ENCODE results near the gene GAPVD1.

GAPVD1 gene

GRCh38 chr9:125321496-125321895, 59.9 kb downstream of the GAPVD1 start:
- H3K36me3 ChIP-seq (ENCODE audit: insufficient read depth, low read length), result peaks cover 53% of the 10 kb centered on the region
- H3K9me3 ChIP-seq (ENCODE audit: low read depth, low read length), result no peaks in the 10 kb centered on the region
- no peak for TF ChIP-seq POLR2AphosphoS5 (IDR thresholded peaks at IDR 0.05; ENCODE audit: borderline replicate concordance, low read depth, low read length)
- no peak for TF ChIP-seq FOXP2 (optimal IDR thresholded peaks at IDR 0.05; ENCODE audit: control extremely low read depth, extremely low read length, insufficient read depth)
- no peak for TF ChIP-seq EZH2 (IDR thresholded peaks at IDR 0.05)
- H3K9ac ChIP-seq (ENCODE audit: insufficient read length), result no peak overlapping the region
- DNase-seq (ENCODE audit: low read depth, low spot score), result no peak
- H3K4me3 ChIP-seq, result no peak overlapping the region
- 0 out of 2 replicates have a peak overlapping the region, but pooled peaks have one; percentile 8 for H3K27ac ChIP-seq

- TF ChIP-seq FOXP2 (optimal IDR thresholded peaks at IDR 0.05; ENCODE audit: control extremely low read depth, extremely low read length, insufficient read depth) (no peak), EZH2 (IDR thresholded peaks at IDR 0.05) (no peak), POLR2AphosphoS5 (IDR thresholded peaks at IDR 0.05; ENCODE audit: borderline replicate concordance, low read depth, low read length) (no peak)
- peaks cover 43% of the 10 kb centered on the region for H3K36me3 ChIP-seq (ENCODE audit: insufficient read depth, low read length)
- DNase-seq (ENCODE audit: low read depth, low spot score), result no peak
- no peak overlapping the region for H3K27ac ChIP-seq
- no peaks in the 10 kb centered on the region for H3K9me3 ChIP-seq (ENCODE audit: low read depth, low read length)
- H3K4me3 ChIP-seq, result no peak overlapping the region
- H3K9ac ChIP-seq (ENCODE audit: insufficient read length), result no peak overlapping the region
These were observed 62.0 kb downstream of the GAPVD1 start for GRCh38 chr9:125323615-125324014.

DNA sequence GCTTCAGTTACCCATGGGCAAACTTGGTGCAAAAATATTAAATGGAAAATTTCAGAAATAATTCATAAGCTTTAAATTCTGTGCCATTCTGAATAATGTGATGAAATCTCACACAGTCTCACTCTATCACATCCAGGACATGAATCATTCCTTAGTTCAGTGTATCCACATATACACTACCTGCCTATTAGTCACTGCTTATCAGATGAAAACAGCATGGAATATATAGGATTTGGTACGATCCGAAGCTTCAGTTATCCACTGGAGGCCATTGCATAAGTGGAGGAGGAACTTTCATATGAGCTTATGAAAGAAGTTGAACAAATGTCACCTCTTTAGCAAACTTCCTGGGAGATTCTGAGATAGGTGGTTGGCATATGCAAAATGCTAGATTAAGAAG, 64.2 kb downstream of the GAPVD1 start:
- TF ChIP-seq EZH2 (IDR thresholded peaks at IDR 0.05) (no peak), FOXP2 (optimal IDR thresholded peaks at IDR 0.05; ENCODE audit: control extremely low read depth, extremely low read length, insufficient read depth) (no peak), POLR2AphosphoS5 (IDR thresholded peaks at IDR 0.05; ENCODE audit: borderline replicate concordance, low read depth, low read length) (no peak)
- no peak overlapping the region for H3K9ac ChIP-seq (ENCODE audit: insufficient read length)
- no peaks in the 10 kb centered on the region for H3K9me3 ChIP-seq (ENCODE audit: low read depth, low read length)
- DNase-seq (ENCODE audit: low read depth, low spot score), result no peak
- no peak overlapping the region for H3K4me3 ChIP-seq
- no peak overlapping the region for H3K27ac ChIP-seq
- H3K36me3 ChIP-seq (ENCODE audit: insufficient read depth, low read length), result peaks cover 47% of the 10 kb centered on the region

GRCh38 chr9:125329978-125330377, 68.4 kb downstream of the GAPVD1 start:
- Histone ChIP-seq H3K27ac (no peak overlapping the region), H3K4me3 (no peak overlapping the region), H3K9ac (ENCODE audit: insufficient read length) (no peak overlapping the region), H3K9me3 (ENCODE audit: low read depth, low read length) (no peaks in the 10 kb centered on the region), H3K36me3 (ENCODE audit: insufficient read depth, low read length) (peaks cover 60% of the 10 kb centered on the region)
- TF ChIP-seq FOXP2 (optimal IDR thresholded peaks at IDR 0.05; ENCODE audit: control extremely low read depth, extremely low read length, insufficient read depth) (no peak), EZH2 (IDR thresholded peaks at IDR 0.05) (no peak), POLR2AphosphoS5 (IDR thresholded peaks at IDR 0.05; ENCODE audit: borderline replicate concordance, low read depth, low read length) (no peak)
- DNase-seq (ENCODE audit: low read depth, low spot score), result no peak

GRCh38 chr9:125330587-125330986, 69.0 kb downstream of the GAPVD1 start:
- Histone ChIP-seq H3K36me3 (ENCODE audit: insufficient read depth, low read length) (peaks cover 57% of the 10 kb centered on the region), H3K27ac (no peak overlapping the region), H3K4me3 (no peak overlapping the region), H3K9ac (ENCODE audit: insufficient read length) (no peak overlapping the region), H3K9me3 (ENCODE audit: low read depth, low read length) (no peaks in the 10 kb centered on the region)
- TF ChIP-seq EZH2 (IDR thresholded peaks at IDR 0.05), result no peak
- no peak for TF ChIP-seq FOXP2 (optimal IDR thresholded peaks at IDR 0.05; ENCODE audit: control extremely low read depth, extremely low read length, insufficient read depth)
- no peak for TF ChIP-seq POLR2AphosphoS5 (IDR thresholded peaks at IDR 0.05; ENCODE audit: borderline replicate concordance, low read depth, low read length)
- no peak for DNase-seq (ENCODE audit: low read depth, low spot score)

GRCh38 chr9:125332527-125332926, 70.9 kb downstream of the GAPVD1 start:
- no peaks in the 10 kb centered on the region for H3K9me3 ChIP-seq (ENCODE audit: low read depth, low read length)
- peaks cover 50% of the 10 kb centered on the region for H3K36me3 ChIP-seq (ENCODE audit: insufficient read depth, low read length)
- no peak overlapping the region for H3K4me3 ChIP-seq
- H3K27ac ChIP-seq, result no peak overlapping the region
- TF ChIP-seq POLR2AphosphoS5 (IDR thresholded peaks at IDR 0.05; ENCODE audit: borderline replicate concordance, low read depth, low read length) (no peak), FOXP2 (optimal IDR thresholded peaks at IDR 0.05; ENCODE audit: control extremely low read depth, extremely low read length, insufficient read depth) (no peak), EZH2 (IDR thresholded peaks at IDR 0.05) (no peak)
- no peak overlapping the region for H3K9ac ChIP-seq (ENCODE audit: insufficient read length)
- no peak for DNase-seq (ENCODE audit: low read depth, low spot score)

DNA sequence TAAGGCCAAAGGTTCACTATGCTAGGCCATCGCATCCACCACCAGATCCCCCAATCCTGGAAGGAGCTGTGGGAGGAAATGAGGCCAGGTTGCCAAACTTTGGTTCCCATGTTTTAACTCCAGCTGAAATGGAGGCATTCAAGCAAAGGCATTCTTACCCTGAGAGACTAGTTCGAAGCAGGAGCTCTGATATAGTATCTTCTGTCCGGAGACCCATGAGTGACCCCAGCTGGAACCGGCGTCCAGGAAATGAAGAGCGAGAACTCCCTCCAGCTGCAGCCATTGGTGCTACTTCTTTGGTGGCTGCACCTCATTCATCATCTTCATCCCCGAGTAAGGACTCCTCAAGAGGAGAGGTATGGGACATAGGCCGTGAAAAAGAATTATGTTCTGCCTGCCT, 75.6 kb downstream of the GAPVD1 start:
- no peak overlapping the region for H3K27ac ChIP-seq
- H3K9me3 ChIP-seq (ENCODE audit: low read depth, low read length), result no peaks in the 10 kb centered on the region
- H3K4me3 ChIP-seq, result no peak overlapping the region
- no peak overlapping the region for H3K9ac ChIP-seq (ENCODE audit: insufficient read length)
- TF ChIP-seq FOXP2 (optimal IDR thresholded peaks at IDR 0.05; ENCODE audit: control extremely low read depth, extremely low read length, insufficient read depth) (no peak), EZH2 (IDR thresholded peaks at IDR 0.05) (no peak)
- H3K36me3 ChIP-seq (ENCODE audit: insufficient read depth, low read length), result peaks cover 50% of the 10 kb centered on the region
- DNase-seq (ENCODE audit: low read depth, low spot score), result no peak

DNA sequence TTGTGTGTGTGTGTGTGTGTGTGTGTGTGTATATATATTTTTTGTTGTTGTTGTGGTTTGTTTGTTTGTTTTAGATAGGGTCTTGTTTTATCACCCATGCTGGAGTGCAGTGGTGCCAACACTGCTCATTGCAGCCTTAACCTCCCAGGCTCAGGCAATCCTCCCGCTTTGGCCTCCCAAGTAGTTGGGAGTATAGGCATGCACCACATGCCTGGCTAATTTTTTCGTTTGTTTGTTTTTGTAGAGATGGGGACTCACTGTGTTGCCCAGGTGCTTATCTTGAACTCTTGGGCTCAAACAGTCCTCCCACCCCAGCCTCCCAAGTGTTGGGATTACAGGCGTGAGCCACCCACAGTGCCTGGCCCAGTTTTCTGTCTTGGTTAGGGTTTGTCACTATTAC, 77.3 kb downstream of the GAPVD1 start:
- DNase-seq (ENCODE audit: low read depth, low spot score), result no peak

GRCh38 chr9:125341566-125341965, 79.9 kb downstream of the GAPVD1 start:
- H3K27ac ChIP-seq, result no peak overlapping the region
- no peak overlapping the region for H3K4me3 ChIP-seq
- H3K9ac ChIP-seq (ENCODE audit: insufficient read length), result no peak overlapping the region
- peaks cover 46% of the 10 kb centered on the region for H3K36me3 ChIP-seq (ENCODE audit: insufficient read depth, low read length)
- no peaks in the 10 kb centered on the region for H3K9me3 ChIP-seq (ENCODE audit: low read depth, low read length)
- no peak for DNase-seq (ENCODE audit: low read depth, low spot score)
- TF ChIP-seq FOXP2 (optimal IDR thresholded peaks at IDR 0.05; ENCODE audit: control extremely low read depth, extremely low read length, insufficient read depth) (no peak), POLR2AphosphoS5 (IDR thresholded peaks at IDR 0.05; ENCODE audit: borderline replicate concordance, low read depth, low read length) (no peak), EZH2 (IDR thresholded peaks at IDR 0.05) (no peak)

More for the DNA sequence above, 77.3 kb downstream of the GAPVD1 start:
- H3K27ac ChIP-seq, result no peak overlapping the region
- H3K4me3 ChIP-seq, result no peak overlapping the region
- no peak overlapping the region for H3K9ac ChIP-seq (ENCODE audit: insufficient read length)
- peaks cover 42% of the 10 kb centered on the region; the same call in 1 of the 2 replicates for H3K36me3 ChIP-seq (ENCODE audit: insufficient read depth, low read length)
- TF ChIP-seq POLR2AphosphoS5 (IDR thresholded peaks at IDR 0.05; ENCODE audit: borderline replicate concordance, low read depth, low read length) (no peak), EZH2 (IDR thresholded peaks at IDR 0.05) (no peak), FOXP2 (optimal IDR thresholded peaks at IDR 0.05; ENCODE audit: control extremely low read depth, extremely low read length, insufficient read depth) (no peak)
- no peaks in the 10 kb centered on the region for H3K9me3 ChIP-seq (ENCODE audit: low read depth, low read length)

Measured in SK-N-MC (cell line).